GM12875 (cell line): ENCODE measurements around the gene BRAP.
A peak's percentile ranks its signal among the peaks of the same experiment; 100 is the strongest.

Experiments
- H3K4me3 ChIP-seq: one replicate; pipeline ENCODE4 v1.5.1; 2011; ENCODE audit warnings: low read depth, low read length, control low read depth
- TF ChIP-seq, protein P1 (sequence below): IDR thresholded peaks from 2 replicates; pipeline ENCODE4 v1.5.1; 2011; ENCODE audit warnings: low read depth, mild to moderate bottlenecking, control low read depth, inconsistent platforms, low read length, moderate library complexity, borderline replicate concordance; ENCODE audit not compliant: insufficient read depth

Gene BRAP

DNA sequence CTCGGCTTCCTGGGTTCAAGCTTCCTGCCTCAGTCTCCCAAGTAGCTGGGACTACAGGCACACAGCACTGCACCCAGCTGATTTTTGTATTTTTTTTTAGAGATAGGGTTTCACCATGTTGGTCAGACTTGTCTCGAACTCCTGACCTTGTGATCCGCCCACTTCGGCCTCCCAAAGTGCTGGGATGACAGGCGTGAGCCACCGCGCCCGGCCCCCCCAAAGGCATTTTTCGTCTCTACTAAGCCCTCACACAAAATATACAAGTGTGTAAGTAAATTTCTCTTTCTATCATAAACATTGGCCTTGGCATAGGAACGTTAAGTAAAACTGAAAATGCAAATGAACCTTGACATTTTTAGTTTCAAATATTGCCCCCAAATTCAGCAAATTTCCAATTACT, 2.2 kb upstream of the BRAP start:
- TF ChIP-seq, protein P1, sequence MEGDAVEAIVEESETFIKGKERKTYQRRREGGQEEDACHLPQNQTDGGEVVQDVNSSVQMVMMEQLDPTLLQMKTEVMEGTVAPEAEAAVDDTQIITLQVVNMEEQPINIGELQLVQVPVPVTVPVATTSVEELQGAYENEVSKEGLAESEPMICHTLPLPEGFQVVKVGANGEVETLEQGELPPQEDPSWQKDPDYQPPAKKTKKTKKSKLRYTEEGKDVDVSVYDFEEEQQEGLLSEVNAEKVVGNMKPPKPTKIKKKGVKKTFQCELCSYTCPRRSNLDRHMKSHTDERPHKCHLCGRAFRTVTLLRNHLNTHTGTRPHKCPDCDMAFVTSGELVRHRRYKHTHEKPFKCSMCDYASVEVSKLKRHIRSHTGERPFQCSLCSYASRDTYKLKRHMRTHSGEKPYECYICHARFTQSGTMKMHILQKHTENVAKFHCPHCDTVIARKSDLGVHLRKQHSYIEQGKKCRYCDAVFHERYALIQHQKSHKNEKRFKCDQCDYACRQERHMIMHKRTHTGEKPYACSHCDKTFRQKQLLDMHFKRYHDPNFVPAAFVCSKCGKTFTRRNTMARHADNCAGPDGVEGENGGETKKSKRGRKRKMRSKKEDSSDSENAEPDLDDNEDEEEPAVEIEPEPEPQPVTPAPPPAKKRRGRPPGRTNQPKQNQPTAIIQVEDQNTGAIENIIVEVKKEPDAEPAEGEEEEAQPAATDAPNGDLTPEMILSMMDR: no peak

DNA sequence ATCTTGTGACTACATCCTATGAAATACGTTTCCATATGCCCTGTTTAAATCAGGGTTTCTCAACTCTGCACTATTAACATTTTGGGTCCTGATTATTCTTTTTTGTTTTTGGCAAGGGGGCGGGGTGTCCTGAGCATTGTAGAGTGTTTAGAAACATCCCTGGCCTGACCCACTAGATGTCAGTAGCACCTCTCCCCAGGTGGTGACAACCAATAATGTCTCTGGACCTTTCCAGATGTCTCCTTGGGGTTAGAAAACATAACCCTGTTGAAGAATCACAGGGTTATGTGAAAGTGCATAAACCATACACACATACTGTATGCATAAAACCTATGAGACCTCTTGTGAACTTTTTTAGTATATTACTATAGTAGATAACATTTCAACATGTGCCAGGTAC, 1.5 kb upstream of the BRAP start:
- TF ChIP-seq, protein P1: peak; percentile 52; the same call in 1 of the 2 replicates
- H3K4me3 ChIP-seq: no peak overlapping the region

More for the DNA sequence above, 2.2 kb upstream of the BRAP start:
- no peak overlapping the region for H3K4me3 ChIP-seq

DNA sequence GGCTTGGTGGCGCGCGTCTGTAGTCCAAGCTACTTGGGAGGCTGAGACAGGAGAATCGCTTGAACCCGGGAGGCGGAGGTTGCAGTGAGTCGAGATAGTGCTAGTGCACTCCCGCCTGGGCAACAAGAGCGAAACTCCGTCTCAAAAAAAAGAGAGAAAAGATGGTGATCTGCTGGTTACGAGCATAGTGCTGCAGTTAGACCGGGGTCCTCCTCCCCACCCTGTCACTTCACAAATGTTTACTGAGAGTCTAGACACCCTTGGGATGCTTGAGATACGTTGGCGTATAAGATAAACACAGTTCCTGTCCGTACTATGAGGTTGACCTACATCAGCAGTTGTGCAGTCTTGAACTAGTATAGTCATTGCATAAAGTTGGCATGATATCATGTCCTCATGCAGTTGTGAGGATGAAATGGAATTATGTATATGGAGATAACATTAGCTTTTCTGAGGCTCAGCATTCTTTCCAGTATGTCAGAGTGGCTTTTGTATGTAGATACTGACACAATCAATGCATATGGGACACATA, 884 bp upstream of the BRAP start:
- H3K4me3 ChIP-seq: peak overlapping the region; percentile 82

DNA sequence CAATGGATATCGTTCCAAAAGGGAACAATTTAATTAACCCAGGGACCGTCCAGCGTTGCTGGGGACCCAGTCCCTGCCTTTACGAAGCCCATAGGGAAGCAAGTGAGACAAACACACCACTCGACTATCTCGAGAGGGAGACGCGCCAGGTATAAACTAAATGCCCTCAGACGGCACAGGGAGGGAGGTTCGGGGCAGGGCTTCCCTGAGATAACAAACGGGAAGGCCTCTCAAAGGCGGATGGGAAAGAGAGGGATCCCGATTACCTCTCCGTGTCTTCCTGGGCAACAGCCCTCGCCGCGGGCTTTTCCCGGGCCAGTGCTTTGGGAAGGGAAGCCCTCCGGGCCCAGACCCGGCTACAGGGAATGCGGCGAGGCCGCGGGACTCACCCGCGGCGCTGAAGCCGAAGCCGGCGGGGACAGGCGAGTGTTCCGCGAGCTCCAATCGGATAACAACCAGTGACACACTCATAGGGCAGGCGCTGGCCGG, 390 bp downstream of the BRAP start:
- H3K4me3 ChIP-seq: peak overlapping the region; percentile 82
- TF ChIP-seq, protein P1: no peak

More for the DNA sequence above, 884 bp upstream of the BRAP start:
- TF ChIP-seq, protein P1: no peak

DNA sequence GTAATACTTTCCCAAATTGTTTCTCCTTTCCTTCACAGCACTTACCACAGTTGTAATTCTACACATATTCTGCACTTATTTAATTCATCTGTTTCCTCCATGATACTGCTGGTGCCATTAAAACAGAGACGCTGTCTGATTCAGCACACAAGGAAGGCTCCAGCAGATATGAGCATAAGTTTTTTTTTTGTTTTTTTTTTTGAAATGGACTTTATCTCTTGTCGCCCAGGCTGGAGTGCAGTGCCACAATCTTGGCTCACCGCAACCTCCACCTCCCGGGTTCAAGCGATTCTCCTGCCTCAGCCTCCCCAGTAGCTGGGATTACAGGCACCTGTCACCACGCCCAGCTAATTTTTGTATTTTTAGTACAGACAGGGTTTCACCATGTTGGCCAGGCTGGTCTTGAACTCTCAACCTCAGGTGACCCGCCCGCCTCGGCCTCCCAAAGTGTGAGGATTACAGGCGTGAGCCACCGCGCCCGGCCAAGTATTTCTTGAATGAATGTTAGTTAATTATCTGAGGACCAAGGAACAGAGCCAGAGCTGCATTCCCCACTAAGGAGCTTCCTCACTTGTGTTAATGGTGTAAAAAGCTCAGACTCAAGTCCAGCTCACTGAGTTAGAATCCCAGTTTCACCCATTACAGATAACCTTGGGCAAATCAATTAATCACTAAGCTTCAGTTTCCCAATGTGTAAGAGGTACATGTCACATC, 1.1 kb downstream of the BRAP start:
- peak overlapping the region; percentile 82 for H3K4me3 ChIP-seq

DNA sequence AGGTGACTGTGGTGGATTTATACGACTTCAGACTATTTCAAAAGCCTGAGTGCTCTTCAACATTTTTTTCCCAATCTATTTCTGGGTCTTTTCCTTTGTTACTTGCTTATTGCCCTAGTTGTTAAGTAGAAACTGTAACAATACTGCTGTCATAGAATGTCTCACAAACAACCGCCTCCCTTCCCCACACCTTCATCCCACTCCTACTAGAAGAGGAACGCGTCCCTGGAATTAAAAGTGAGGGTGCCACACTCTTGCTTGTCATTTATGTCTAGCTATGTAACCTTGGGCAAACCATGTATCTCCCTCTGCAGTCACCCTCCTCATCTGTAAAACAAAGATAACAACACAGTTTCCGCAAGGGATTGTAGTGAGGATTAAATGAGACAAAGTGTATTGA, 8.6 kb downstream of the BRAP start:
- no peak overlapping the region for H3K4me3 ChIP-seq
- TF ChIP-seq, protein P1: no peak

DNA sequence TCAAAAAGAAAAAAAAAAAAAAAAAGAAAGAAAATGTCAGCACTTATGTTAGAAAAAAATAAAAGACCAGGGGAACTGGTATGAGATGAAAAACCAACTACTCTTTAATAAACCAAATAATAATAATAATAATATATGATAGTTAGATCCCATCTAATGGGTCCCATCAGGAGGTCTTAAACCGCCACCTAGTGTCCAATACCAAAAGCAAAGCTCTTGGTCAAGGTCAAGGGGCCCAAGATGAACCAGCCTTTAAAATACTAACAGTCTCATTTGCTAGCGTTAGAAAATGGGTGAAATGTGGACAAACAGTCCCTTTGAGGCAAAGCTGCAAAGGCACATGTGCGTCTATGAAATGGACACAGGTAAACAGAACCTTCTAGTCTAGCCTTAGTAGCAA, 12.3 kb downstream of the BRAP start:
- no peak overlapping the region for H3K4me3 ChIP-seq
- TF ChIP-seq, protein P1: no peak
